Sigmoid colon (tissue), 7 donors: ENCODE data around the gene LOXHD1. TPM values are rescaled to one million over a fixed set of nuclear protein-coding genes. Genes with fewer than 3 reads are reported as not detected.

Experiments
- DNase-seq: peaks from one replicate; pipeline ENCODE4 v3.0.0-alpha.2; 2019
- H3K27ac ChIP-seq, 4 donors: fragments of 200-600 bp; sonication (generic); one replicate each; pipeline ENCODE4 v1.5.1; 2016 to 2019; ENCODE audit warnings: mild to moderate bottlenecking in 1 of 4
- H3K27me3 ChIP-seq, 3 donors: fragments of 200-600 bp; sonication (generic); one replicate each; pipeline ENCODE4 v1.5.1; 2019; ENCODE audit warnings: mild to moderate bottlenecking in 1 of 3
- H3K36me3 ChIP-seq, 4 donors: fragments of 200-600 bp; sonication (generic); one replicate each; pipeline ENCODE4 v1.5.1; 2016 to 2019
- H3K4me1 ChIP-seq, 4 donors: fragments of 200-600 bp; sonication (generic); one replicate each; pipeline ENCODE4 v1.5.1; 2017 to 2019
- H3K4me3 ChIP-seq, 4 donors: fragments of 200-600 bp; sonication (generic); one replicate each; pipeline ENCODE4 v1.5.1; 2017 to 2019; ENCODE audit warnings: mild to moderate bottlenecking in 2 of 4, moderate library complexity in 1 of 4
- H3K9me3 ChIP-seq, 4 donors: fragments of 200-600 bp in 3 of 4; sonication (generic) in 3 of 4; one replicate each; pipeline versions ENCODE4 v1.5.1 to v1.6.1; 2013 to 2019
- CTCF ChIP-seq, 4 experiments: fragments of 450-650 bp in 3 of 4; fragments of 200-600 bp in 1 of 4; IDR thresholded peaks; one replicate each; pipeline ENCODE4 v1.5.1; 2016 to 2019; ENCODE audit warnings: antibody characterized with exemption in 4 of 4, mild to moderate bottlenecking in 3 of 4, moderate library complexity in 2 of 4
- EP300 ChIP-seq, 4 donors: sonication (generic); formaldehyde crosslinking; IDR thresholded peaks; one replicate each; pipeline ENCODE4 v1.6.1; 2017; ENCODE audit warnings: antibody characterized with exemption in 4 of 4
- POLR2A ChIP-seq, 2 donors: fragments of 450-650 bp; IDR thresholded peaks; one replicate each; pipeline ENCODE4 v1.6.1; 2016; ENCODE audit warnings: antibody characterized with exemption in 2 of 2, mild to moderate bottlenecking in 2 of 2, moderate library complexity in 2 of 2
- POLR2AphosphoS5 ChIP-seq, 4 donors: sonication (generic); formaldehyde crosslinking; IDR thresholded peaks; one replicate each; pipeline ENCODE4 v1.6.1; 2017; ENCODE audit warnings: antibody characterized with exemption in 4 of 4
- WGBS, 2 donors: extraction: QIAGEN DNeasy Blood & Tissue Kit; methylation state at CpG; one replicate each; pipeline ENCODE4 v1.1.7; 2013; 5-methylcytosine and 5-hydroxymethylcytosine counted together
- intact Hi-C: fragments of 100-400 bp; cut with DNase I; formaldehyde crosslinking; loops from one replicate; pipeline ENCODE4 v1.15.1; 2023
- polyA plus RNA-seq, 3 donors: library from polyadenylated mRNA; stranded (reverse); fragments of 200-250 nt; gene quantifications; one replicate each; pipeline ENCODE4 v1.2.3, GENCODE V29; 2013
- total RNA-seq, 4 donors: library from RNA; depleted of rRNA; stranded (reverse); fragments of >200 nt; gene quantifications; one replicate each; pipeline ENCODE4 v1.1.0, GENCODE V29; 2016
- donor health status: healthy with polysubstance abuse.
- donor health status: Bipolar disorder and iron deficiency.
- donor health status: healthy.

LOXHD1 gene
- total and polyA plus RNA-seq, 7 donors: 0.06 to 0.28 (median 0.27) TPM; not detected in 4

DNA sequence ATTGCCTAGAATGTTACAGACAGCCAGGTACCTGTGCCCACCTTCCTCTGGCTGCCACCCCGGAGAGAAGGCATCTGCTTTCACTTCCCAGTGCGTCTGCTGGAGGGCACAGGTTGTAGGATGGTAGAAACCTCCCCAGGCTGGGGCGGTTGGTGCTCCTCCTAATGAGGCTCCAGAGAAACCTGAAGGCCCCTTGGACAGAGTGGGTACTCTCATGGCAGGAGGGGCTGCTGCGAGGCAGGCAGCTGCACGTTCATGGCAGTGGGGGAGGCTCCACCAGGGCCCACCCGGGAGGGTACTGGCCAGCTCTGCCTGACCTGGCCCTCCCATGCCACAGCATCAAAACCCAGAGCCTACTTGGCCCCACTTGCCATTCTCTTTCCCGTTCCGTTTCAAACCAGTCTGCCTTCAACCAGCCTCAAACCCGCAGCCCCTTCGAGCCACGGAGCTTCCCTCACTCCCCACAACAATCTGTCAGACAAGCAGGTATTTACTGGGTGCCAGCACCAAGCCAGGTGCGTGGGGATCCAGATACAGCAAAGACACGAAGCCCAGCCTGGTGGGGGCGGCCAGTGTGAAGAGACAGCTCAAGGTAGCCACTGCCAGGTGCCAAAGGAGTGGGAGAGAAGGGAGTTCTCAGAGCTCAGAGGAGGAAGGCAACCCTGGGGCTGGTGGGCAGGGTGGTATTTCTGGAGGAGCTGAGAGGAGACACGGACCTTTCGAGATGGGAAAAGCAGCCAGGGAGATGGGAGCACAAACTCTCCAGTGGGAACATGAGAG, 229.6 kb downstream of the LOXHD1 start:
- intact Hi-C loops: no loop called here
- H3K36me3 ChIP-seq: no peaks in the 10 kb centered on the region
- no peak overlapping the region for H3K4me3 ChIP-seq
- TF ChIP-seq POLR2AphosphoS5 (IDR thresholded peaks at IDR 0.05) (no peak), EP300 (IDR thresholded peaks at IDR 0.05) (no peak), POLR2A (IDR thresholded peaks at IDR 0.05) (no peak), CTCF (IDR thresholded peaks at IDR 0.05) (no peak)
- H3K27ac ChIP-seq: no peak overlapping the region
- no peaks in the 10 kb centered on the region for H3K4me1 ChIP-seq
- 84 to 89% methylated on average over 16 of the region's 16 CpGs for WGBS, 2 donors
- no peaks in the 10 kb centered on the region for H3K27me3 ChIP-seq
- H3K9me3 ChIP-seq: no peaks in the 10 kb centered on the region
- DNase-seq: no peak

Other genes with a start within 250 kb of the LOXHD1 start
- under 1 TPM in 3 of 4 donors, not detected in 1; under 0.01 to 0.81 (median 0.33) TPM for gene ST8SIA5, start 99.8 kb upstream of the LOXHD1 start, total RNA-seq
- under 1 TPM in 1 of 3 donors, not detected in 2; 0.10 TPM for gene ST8SIA5, start 99.8 kb upstream of the LOXHD1 start, polyA plus RNA-seq